Measurements from ENCODE around the gene TLE4. TPM values are rescaled to one million over a fixed set of nuclear protein-coding genes. Genes with fewer than 3 reads are reported as not detected.

Gene TLE4
- total and polyA plus RNA-seq, 2 experiments from 2014 or later: 45.8 to 72.9 TPM

DNA sequence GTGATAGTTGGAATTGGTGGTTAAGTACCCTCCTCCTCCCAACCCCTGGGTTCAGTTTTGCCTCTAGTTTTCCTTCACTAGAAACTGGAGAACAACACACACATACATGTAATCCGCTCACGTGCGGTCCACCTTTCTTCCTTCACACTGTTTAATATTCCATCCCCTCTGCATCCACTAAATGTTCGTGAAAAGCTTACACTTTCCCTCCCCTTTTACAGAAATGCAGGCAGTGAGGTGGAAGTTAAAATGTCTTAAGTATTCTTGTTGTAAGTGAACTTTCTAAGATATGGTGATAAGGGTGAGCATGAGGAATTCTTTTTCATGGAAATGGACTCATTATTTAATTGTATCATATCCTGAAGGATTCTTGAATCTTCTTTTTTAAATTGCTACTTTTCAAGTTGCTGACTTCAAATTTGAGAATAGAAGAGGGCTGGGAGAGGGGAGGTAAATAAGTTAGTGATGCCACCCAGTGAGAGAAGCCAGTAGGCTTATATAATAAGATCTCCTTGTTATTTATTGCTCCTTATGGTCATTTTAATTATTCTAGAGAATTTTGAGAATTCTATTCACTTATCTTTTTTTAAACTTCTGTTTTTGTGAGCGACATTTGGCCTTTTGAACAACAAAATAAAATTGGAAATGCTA is 90.2 kb downstream of the TLE4 start:
- peaks cover 62% of the 10 kb centered on the region for H3K4me1 Mint-ChIP-seq
- Histone ChIP-seq H3K4me3 (peak overlapping the region; percentile 11), H3K9me2 (ENCODE audit: insufficient read depth) (no peaks in the 10 kb centered on the region), H3K4me2 (peak overlapping the region; percentile 77), H3K4me1 (ENCODE audit: insufficient read depth) (peaks cover 56% of the 10 kb centered on the region), H3F3A (replicated peaks; ENCODE audit: low read depth) (no peaks in the 10 kb centered on the region; the same call in 1 of the 2 replicates), H3K36me3 (ENCODE audit: insufficient read depth) (no peaks in the 10 kb centered on the region), H2AFZ (no peak overlapping the region), H3K27me3 (ENCODE audit: insufficient read depth) (no peaks in the 10 kb centered on the region), H4K20me1 (replicated peaks; ENCODE audit: insufficient read depth) (no peaks in the 10 kb centered on the region), H3K27ac (ENCODE audit: low read depth) (peak overlapping the region; percentile 92), H3K79me2 (replicated peaks; ENCODE audit: insufficient read depth) (peaks cover 9% of the 10 kb centered on the region)
- DNase-seq (ENCODE audit: low spot score): no peak
- H3K36me3 Mint-ChIP-seq (ENCODE audit: low read depth): peaks cover 5% of the 10 kb centered on the region; the same call in 1 of the 3 replicates
- H3K27ac Mint-ChIP-seq: peak overlapping the region; percentile 91
- TF ChIP-seq REST (IDR thresholded peaks at IDR 0.05; ENCODE audit: unreplicated experiment): no peak
- no peak for TF ChIP-seq JUNB (IDR thresholded peaks at IDR 0.05; ENCODE audit: unreplicated experiment)
- TF ChIP-seq, protein P1, sequence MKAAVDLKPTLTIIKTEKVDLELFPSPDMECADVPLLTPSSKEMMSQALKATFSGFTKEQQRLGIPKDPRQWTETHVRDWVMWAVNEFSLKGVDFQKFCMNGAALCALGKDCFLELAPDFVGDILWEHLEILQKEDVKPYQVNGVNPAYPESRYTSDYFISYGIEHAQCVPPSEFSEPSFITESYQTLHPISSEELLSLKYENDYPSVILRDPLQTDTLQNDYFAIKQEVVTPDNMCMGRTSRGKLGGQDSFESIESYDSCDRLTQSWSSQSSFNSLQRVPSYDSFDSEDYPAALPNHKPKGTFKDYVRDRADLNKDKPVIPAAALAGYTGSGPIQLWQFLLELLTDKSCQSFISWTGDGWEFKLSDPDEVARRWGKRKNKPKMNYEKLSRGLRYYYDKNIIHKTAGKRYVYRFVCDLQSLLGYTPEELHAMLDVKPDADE (IDR thresholded peaks at IDR 0.05): no peak
- ATAC-seq: no peak
- peaks cover 2% of the 10 kb centered on the region for H3K27me3 Mint-ChIP-seq (ENCODE audit: insufficient read depth, low read depth, poor library complexity)
- no peaks in the 10 kb centered on the region for H3K9me3 Mint-ChIP-seq
- peak overlapping the region; percentile 52 for H3K4me3 Mint-ChIP-seq

GRCh38 chr9:79662537-79662956 is 90.8 kb downstream of the TLE4 start:
- TF ChIP-seq ZNF114 (CRISPR knock-in tag; IDR thresholded peaks at IDR 0.05) (no peak), ZNF331 (CRISPR knock-in tag; IDR thresholded peaks at IDR 0.05; ENCODE audit: low read depth) (no peak), NANOG (IDR thresholded peaks at IDR 0.05; ENCODE audit: borderline replicate concordance) (no peak), JUNB (IDR thresholded peaks at IDR 0.05; ENCODE audit: unreplicated experiment) (no peak), REST (IDR thresholded peaks at IDR 0.05; ENCODE audit: unreplicated experiment) (no peak), EZH2phosphoT487 (IDR thresholded peaks at IDR 0.05; ENCODE audit: unreplicated experiment) (no peak), STAT1 (IDR thresholded peaks at IDR 0.05; ENCODE audit: unreplicated experiment) (no peak), EZH2 (IDR thresholded peaks at IDR 0.05; ENCODE audit: low read depth, unreplicated experiment) (no peak), POLR2AphosphoS5 (IDR thresholded peaks at IDR 0.05; ENCODE audit: low read depth) (no peak), CREB1 (CRISPR knock-in tag; IDR thresholded peaks at IDR 0.05; ENCODE audit: low read depth) (no peak)
- TF ChIP-seq, protein P2, sequence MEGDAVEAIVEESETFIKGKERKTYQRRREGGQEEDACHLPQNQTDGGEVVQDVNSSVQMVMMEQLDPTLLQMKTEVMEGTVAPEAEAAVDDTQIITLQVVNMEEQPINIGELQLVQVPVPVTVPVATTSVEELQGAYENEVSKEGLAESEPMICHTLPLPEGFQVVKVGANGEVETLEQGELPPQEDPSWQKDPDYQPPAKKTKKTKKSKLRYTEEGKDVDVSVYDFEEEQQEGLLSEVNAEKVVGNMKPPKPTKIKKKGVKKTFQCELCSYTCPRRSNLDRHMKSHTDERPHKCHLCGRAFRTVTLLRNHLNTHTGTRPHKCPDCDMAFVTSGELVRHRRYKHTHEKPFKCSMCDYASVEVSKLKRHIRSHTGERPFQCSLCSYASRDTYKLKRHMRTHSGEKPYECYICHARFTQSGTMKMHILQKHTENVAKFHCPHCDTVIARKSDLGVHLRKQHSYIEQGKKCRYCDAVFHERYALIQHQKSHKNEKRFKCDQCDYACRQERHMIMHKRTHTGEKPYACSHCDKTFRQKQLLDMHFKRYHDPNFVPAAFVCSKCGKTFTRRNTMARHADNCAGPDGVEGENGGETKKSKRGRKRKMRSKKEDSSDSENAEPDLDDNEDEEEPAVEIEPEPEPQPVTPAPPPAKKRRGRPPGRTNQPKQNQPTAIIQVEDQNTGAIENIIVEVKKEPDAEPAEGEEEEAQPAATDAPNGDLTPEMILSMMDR (conservative IDR thresholded peaks at IDR 0.05; ENCODE audit: low read depth in 2 of 2): no peak
- TF ChIP-seq, protein P1 (IDR thresholded peaks at IDR 0.05): no peak
- Histone ChIP-seq H3K4me1 (ENCODE audit: insufficient read depth) (peaks cover 56% of the 10 kb centered on the region), H3K4me3 (peak overlapping the region; percentile 11), H4K20me1 (replicated peaks; ENCODE audit: insufficient read depth) (no peaks in the 10 kb centered on the region), H3K79me2 (replicated peaks; ENCODE audit: insufficient read depth) (peaks cover 10% of the 10 kb centered on the region), H2AFZ (no peak overlapping the region), H3K4me2 (peak overlapping the region; percentile 77), H3K27me3 (ENCODE audit: insufficient read depth) (no peaks in the 10 kb centered on the region), H3K9me2 (ENCODE audit: insufficient read depth) (no peaks in the 10 kb centered on the region), H3K27ac (ENCODE audit: low read depth) (peak overlapping the region; percentile 92), H3K36me3 (ENCODE audit: insufficient read depth) (no peaks in the 10 kb centered on the region), H3F3A (replicated peaks; ENCODE audit: low read depth) (no peaks in the 10 kb centered on the region; the same call in 1 of the 2 replicates)
- ATAC-seq (peak; percentile 49), DNase-seq (ENCODE audit: low spot score) (peak; percentile 43)
- Mint-ChIP-seq H3K27ac (peak overlapping the region; percentile 86), H3K36me3 (ENCODE audit: low read depth) (peaks cover 2% of the 10 kb centered on the region; the same call in 1 of the 3 replicates), H3K4me3 (peak overlapping the region; percentile 52), H3K9me3 (no peaks in the 10 kb centered on the region), H3K27me3 (ENCODE audit: insufficient read depth, low read depth, poor library complexity) (peaks cover 2% of the 10 kb centered on the region), H3K4me1 (peaks cover 66% of the 10 kb centered on the region)

Measured in GM23338 (cell line).